ENCODE data around the gene ADAM10.

ADAM10 gene

DNA sequence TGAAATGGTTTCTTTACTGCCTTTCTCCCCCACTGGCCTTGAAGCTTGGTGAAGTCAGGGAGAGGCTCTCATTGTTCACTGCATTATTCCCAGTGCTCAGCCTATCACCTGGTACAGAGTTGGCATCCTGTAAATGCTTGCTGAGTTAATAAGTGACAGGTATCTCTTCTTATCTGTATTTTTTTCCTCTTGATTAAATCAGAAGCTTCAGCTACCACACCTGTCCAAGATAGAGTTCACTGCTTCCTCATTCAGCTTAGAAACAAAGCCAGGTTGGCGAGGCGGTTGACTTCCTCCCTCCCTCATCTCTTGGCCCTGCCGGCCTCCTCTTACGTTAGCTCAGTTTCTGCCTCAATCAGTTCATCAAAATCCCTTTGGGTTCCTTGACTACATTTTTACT is 174.9 kb downstream of the ADAM10 start:
- no peak for DNase-seq

DNA sequence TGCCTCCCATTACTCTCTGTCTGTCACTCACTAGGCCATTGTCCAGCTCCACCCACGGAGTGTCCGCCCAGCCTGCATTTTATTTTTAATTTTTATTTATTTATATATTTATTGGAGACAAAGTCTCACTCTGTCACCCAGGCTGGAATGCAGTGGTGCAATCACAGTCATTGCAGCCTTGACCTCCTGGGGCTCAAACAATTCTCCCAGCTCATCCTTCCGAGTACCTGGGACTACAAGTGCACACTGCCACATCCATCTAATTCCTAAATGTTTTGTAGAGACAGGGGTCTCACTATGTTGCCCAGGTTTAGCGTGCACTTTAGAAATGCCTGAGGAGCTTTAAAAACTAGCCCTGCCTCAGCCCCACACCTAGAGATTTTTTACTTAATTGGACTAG is 176.2 kb downstream of the ADAM10 start:
- DNase-seq = no peak

DNA sequence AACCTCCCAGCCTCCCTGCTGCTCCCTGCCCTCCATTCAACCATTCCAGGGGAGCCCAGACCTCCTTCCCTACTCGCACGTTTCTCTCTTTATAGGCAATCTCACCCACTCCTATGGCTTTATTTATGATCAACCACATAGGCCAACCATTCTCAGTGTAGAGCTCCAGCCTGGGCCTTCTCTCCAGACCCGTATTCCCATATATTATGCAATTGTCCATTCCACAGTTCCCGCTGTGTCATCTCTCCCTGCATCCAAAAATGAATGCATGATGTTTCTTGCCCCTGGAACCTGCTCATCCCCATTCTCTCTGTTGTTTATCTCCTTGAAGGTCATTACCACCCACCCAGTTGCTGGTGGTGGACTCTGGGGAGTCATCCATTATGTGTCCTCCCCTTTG is 177.0 kb downstream of the ADAM10 start:
- no peak for DNase-seq

DNA sequence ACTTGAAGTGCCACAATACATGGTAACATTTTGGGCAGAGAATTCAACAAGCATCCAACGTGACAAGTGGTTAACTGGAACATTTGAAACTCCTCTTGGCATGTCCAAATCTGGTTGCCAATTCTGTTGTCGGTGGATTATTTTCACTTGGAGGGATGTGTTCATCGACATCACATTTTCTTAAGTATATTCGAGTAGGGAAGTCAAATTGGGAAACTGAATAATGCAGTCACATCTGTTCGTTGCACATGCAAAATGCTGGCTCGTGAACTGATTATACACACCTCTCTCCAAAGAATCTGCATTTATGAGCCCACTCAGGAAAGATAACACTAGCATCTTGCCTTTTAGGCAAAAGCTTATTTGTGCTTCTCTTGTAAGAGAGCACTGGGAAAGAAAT is 178.0 kb downstream of the ADAM10 start:
- no peak for DNase-seq

DNA sequence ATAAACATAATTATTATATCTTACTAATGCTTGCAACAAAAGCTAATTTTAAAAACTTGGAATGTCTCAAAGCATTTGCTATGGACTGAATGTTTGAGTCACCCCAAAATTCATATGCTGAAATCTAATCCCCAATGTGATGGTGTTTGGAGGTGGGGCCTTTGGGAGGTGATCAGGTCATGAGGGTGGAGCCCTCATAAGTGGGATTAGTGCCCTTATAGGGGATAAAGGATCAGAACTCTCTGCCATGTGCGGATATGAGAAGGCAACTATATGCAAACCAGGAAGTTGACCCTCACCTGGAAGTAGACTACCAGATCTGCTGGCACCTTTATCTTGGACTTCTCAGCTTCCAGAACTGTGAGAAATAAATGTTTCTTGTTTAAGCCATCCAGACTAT is 180.1 kb downstream of the ADAM10 start:
- DNase-seq = no peak

DNA sequence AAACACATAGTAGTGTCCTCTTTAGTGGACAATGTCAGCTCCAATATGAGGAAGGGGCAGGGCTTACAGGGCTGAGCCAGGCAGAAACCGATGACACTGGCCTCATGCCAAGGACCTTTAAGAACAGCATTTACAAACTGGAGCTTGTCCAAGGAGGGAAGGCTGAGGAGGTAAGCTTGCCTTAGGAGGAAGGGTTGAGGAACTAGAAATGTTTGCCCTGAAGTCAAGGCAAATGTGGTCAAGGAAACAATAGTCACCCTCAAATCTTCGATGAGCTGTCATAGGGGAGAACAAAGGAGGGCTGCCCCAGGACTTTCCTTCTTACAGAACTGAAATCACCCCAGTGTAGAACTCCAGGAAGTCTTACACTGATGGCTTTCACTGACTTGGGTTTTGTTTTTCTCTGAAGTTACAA is 181.3 kb downstream of the ADAM10 start:
- DNase-seq = no peak

DNA sequence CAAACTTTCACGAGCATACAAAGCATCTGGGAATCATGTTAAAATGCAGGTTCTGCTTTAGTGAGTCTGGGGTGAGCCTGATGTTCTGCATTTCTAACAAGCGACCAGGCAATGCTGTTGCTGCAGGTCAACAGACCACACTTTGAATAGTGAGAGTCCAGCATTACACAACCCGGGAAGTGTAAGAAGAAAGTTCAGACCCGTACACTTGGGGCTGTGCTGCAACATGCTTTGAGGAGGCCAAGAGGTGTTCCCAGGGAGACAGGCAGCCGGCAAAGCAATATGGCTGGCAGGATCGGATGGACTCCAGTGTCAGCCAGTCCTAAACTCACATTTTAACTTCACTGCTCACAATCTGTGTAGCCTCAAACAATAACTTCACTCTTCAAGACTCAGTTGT is 183.5 kb downstream of the ADAM10 start:
- no peak for DNase-seq

DNA sequence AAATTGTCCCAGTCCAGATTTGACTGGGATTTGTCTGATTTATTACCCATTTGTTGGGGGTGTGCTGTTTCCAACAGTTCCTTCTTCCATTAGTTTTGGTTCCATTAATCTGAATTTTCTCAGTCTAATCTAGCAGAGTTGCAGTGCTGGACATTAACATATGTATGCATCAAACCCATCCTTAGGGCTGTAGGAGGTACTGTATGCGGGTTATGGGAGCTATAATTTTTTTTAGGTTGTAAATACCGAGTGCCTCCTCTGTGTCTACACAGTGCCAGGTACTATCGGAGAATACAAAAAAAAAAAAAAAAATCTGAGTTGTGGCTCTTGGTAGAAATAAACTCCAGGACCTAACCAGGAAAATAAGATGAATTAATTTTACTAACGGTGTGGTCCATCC is 183.9 kb downstream of the ADAM10 start:
- DNase-seq = no peak

DNA sequence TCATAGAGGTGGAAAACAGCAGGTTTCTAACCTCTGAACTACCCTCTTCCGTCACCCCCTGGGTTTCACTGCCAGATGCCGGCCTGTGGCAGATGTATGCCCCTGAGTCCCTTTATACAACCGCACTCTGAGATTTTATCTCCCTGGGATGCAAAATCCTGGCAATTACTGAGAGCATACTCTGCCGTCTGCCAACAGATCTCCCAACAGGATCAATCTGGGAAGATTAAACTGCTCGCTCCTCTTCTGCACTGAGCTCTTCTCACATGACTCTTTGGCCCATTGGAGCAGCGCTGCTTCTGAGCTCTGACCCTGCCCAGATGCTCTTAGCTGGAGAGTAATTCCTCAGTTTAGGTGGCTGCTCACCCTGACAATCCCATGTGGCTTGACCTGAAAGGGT is 184.5 kb downstream of the ADAM10 start:
- no peak for DNase-seq

DNA sequence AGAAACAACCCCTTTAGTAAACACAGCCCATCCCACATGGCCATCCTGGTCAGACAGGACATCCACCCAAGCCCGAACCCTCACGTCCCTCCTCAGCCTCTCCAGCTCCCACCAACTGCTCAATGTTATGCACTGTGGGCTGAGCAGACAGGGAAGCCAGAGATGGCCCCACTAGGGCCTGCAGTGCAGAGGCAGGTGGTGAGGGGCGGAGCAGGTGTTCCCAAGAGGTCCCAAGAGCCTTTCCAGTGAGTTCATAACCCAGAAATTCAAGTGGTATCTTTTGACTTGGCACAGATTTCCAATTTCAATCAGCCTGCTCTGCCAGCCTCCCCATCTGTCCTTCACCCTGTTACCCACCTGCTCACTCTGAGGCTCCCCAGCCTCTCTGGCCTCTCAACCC is 187.4 kb downstream of the ADAM10 start:
- no peak for DNase-seq

DNA sequence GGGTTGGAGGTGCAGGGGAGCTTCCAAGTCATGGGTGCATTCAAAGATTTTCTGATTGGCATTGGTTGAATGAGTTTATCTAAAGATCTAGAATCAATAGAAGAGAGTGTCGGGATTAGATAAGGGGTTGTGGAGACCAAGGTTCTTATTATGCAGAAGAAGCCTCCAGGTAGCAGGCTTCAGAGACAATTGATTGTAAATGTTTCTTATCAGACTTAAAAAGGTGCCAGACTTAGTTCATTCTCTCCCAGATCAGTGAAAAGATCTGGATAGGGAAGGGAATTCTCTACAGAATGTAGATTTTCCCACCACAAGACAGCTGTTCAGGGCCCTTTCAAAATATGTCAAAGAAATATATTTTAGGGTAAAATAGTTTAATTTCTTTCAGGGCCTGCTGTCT is 188.2 kb downstream of the ADAM10 start:
- DNase-seq = no peak

DNA sequence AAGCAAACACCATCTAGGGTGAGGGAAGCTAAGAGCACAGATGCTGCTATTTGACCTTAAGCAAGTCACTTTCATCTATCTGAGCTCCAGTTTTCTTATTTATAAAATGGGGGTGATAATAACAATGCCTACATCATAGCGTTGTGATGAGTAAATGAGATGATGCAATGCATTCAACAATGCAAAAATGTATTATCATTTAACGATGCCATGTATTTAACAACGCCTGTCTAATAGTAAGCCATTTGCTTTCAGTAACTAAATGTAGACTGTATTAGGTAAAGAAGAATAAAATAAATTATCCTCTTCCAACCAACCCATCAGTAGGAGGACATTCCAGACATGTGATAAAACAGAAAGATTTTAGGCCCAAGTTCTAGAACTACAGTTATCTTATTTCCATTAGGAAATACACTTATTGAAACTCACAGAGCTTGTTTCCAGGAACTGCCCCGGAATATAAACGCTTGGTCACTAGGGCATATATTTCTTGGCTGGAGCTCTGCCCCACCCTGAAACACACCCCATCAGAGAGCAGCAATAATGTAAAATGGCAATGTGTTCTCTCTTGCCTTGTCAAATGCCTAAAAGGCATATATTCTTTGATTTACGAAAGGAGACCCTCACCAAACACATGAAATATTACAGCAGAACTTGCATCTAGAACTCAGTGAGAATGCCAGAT is 189.5 kb downstream of the ADAM10 start:
- DNase-seq = no peak

DNA sequence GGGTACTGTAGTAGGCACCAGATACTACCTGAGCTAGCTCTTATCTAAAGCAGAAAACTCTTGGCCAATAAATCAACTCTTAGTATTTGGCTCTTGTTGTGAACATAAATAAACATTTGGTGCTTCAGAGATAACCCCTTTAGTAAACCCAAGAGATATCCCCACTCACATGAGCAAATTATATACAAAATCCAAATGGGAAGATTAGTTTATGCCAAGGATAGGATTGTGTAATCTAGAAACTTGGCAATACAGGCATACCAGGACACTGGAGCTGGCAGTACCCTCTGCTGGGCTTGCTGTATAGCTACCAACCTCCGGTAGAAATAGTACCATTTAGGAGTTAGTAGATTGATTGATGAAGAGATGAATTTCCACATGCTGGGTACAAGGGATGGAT is 190.7 kb downstream of the ADAM10 start:
- no peak for DNase-seq

DNA sequence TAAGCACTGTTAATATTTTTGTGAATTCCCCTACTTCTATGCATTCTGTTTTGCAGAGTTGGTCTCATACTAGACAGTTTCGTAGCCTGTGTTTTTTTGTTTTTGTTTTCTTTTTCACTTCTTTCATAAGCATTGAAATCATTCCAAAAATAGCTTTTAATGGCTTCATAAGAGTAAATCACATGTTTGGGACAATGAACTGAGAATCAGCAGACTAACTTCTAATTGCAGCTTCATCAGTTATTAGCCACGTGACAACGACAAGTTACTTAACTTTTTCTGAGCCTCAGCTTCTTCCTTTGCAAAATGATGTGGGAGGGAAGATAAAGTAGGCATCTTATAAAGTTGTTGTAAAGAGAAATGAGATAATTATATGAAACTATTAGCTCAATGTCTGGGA is 193.0 kb downstream of the ADAM10 start:
- no peak for DNase-seq

DNA sequence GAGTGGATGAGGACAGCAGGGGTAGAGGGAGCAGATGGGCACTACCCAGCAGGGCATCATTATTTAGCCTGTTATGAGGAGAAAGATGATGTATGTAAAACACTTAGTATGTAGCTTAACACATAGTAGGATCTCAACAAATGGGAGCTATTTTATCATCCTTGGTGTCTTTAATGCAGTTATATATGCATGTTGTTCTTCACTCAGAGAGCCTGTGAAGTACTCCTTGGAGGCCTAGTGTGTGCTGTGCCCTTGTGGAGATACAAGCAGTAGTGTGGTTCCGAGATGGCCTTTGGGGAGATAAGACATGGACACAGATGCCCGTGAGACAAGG is 193.5 kb downstream of the ADAM10 start:
- no peak for DNase-seq

DNA sequence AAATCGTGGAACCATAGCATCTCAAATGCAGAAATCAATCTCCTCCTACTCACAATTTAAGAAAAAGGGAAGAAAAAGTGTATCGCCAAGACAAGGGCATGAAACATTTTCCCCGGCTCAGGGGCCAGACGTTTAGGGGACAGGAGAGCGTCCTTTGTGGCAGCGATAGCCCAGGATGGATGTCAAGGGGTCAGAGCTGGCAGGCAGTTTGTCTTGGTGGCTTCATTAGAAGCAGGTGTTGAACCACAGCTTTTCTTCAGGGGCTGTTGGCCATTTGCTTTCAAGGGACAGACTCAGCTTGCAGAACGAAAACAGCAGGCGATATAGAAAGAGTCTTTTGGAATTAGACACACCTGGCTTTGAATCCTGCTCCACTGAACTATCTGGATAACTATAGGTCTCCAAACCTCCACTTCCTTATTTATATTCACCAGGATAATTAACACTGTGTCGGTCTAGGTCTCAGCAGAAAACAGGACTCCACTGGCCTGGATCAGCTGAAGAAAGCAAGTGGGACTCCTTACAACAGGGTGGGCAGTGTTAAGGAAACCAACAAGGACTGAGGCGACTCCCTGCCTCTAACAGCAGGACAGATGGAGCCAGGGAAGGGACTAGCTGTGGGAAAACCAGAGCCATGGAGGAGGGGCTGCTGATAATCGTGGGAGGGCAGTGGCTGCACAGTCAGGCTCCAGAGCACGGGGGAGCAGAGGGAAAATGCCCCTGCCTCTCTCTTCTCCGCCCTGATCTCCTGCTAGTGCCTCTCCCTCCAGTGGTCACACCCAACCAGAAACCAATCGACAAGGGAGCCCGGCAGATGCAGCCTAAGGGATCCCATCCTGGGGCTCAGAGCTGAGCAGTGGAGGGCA is 194.1 kb downstream of the ADAM10 start:
- no peak for DNase-seq

DNA sequence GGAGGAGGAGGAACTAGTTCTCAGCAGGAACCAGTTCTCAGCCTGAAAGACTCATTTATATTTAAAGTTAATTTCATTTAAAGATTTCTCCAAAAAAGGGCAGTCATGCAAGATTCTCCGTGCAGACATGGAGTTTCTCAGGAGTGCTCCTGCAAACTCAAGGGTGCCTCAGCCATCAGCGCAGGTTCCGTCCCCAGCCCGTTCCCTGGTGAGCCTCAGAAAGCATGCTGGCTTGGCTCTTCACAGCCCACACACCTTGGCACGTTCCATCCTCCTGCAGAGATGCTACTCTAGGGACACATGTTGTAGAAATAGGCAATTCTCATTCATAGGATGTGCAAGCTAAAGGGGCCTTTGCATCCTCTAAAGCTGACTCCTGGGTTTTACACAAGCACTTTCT is 194.7 kb downstream of the ADAM10 start:
- DNase-seq = no peak

DNA sequence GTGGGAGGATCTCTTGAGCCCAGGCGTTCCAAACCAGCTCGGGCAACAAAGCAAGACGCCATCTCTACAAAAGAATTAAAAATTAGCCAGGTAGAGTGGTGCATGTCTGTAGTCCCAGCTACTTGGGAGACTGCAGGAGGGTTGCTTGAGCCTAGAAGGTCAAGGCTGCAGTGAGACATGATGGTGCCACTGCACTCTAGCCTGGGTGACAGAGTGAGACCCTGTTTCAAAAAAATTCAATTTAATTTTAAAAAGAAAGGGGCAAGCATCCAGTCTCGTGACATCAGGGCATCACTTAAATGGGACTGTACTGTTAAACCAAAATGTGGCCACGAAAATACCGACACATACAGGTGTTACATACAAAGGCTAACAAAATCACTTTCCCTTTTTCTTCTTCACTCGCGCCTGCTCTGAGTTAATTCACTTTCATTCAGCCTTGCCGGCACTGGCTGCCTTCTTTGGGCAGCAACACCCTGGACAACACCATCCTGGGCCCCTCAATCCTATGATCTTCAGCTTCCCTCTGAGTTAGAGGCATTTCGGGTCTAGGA is 196.1 kb downstream of the ADAM10 start:
- DNase-seq = no peak

DNA sequence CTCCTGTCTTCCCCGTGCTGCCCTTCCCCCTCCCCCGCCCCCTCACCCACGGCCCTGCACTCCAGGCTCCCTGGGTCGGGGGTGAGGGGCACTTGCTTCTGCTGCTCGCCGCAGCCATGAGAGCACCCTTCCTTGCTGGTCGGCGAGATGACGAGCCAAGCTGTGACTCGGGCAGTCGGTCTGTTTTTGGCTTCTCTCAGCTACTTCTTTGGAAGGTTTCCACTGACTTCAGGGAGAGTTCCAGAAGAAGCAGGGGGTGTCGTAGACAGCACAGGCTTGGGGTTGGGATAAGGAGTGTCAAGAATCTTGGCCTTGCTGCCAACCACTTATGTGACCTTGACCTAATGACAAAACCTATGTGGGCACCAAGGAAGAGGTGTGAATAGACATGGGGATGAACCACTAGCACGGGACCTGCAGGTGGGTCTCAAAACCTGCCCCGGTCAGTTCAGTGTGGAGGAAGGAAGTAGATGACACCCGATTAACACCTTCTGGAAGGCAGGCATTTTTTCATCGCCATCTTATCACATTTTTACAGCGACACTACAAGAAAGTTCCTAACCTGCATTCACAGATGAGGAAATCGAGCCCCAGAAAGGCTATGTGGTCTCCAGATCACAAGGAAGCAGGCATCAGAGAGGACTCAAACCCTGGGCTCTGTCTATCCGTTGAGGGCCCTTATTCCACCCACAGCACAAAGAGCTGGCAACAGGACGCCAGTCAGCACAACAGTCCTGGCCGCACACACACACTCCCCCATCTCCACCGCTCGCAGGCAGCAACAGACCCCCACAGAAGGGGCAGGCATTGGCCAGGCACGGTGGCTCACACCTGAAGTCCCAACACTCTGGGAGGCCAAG is 196.8 kb downstream of the ADAM10 start:
- no peak for DNase-seq

DNA sequence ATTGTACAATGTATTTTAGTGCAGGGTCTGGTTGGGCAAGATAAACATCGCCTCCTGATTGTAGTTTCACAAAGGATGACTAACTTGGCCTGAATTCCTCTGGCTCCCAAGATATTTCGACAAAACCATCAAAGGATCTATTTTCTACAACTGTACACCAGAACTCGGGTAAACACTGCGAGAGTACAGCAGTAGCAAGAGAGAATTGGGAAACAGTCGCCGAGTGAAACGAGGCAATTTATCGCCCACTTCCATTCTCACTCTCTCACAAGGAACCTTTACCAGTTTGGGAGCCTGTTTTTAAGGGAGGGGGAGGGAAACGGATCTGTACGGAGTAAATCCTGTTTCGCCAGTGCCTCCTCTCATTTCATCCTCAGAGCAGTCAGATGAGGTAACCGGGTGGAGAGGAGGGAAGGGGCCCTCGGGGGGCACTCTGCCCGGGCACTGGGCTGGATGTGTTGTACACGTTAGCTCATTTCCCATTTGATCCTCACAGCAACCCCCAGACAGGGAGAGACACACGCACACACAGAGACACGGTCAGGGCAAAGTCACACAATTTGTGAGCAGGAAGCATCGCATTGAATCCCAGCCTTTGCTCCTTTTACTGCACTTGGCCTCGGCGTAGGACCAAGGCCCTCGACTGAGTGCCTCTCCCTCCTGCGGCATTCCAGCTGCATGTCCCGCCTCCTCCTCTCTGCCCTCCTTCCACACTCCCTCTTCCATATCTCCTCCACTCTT is 197.6 kb downstream of the ADAM10 start:
- no peak for DNase-seq

DNA sequence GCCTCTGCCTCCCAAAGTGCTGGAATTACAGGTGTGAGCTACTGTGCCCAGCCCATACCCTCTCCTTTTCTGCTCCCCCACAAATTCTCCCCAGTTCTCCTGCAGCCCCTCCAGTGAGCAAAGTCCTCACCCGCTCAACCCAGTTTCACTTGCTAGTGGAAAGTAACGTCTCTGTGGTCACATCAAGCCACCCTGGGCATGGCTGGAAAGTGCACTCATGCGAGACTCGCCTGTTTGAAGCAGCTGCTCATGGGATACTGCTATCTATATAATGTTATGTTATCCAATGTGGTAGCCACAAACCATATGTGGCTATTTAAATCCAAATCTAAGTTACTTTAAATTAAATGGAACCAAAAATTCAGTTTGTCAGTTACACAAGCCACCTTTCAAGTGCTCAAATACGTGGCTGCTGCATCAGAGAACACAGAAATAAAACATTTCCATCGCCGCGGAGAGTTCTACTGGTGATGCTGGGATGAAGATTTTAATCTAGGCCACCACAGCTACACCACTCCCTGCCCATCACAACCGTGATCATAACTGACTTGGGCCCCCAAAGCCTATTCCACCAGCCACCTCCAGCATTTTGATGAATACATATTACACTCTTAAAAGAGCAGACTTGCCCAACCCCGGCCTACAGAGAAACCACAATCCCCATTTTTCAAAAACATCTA is 198.3 kb downstream of the ADAM10 start:
- DNase-seq = peak in 1 of 5 experiments; percentile 22

DNA sequence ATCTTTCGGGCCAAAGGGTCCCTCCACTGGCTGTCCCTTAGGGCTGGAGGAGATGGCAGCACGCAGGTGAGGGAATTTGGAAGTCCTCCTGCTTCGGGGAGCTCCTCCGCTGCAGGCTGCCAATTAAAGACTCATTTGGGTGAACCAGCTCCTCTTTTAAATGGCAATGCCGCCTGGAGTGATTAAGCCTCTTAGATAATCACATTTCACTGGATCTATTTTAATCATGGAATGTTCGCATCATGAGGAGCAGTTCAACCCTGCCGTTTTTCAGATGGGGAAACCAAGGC is 199.8 kb downstream of the ADAM10 start:
- no peak for DNase-seq
